Tibial artery (tissue), 4 donors: ENCODE results near the gene ZNF691.

Experiments
- DNase-seq, 2 donors: peaks; one replicate each; pipeline ENCODE4 v3.0.0-alpha.2; 2019
- H3K27ac ChIP-seq, 2 donors: fragments of 200-600 bp; sonication (generic) in 1 of 2; 1 replicate in 1 of 2; 2 replicates in 1 of 2; pipeline ENCODE4 v1.5.1; 2018 to 2019; ENCODE audit warnings: mild to moderate bottlenecking in 1 of 2
- H3K27me3 ChIP-seq, 2 donors: fragments of 200-600 bp; sonication (generic) in 1 of 2; one replicate each; pipeline versions ENCODE4 v1.5.1 to v1.6.0; 2016 to 2019
- H3K36me3 ChIP-seq, 3 donors: fragments of 200-600 bp; sonication (generic) in 2 of 3; one replicate each; pipeline ENCODE4 v1.5.1; 2016 to 2019; ENCODE audit warnings: mild to moderate bottlenecking in 2 of 3
- H3K4me1 ChIP-seq, 4 donors: fragments of 200-600 bp; sonication (generic) in 2 of 4; 1 replicate in 3 of 4; 2 replicates in 1 of 4; pipeline ENCODE4 v1.5.1; 2016 to 2019
- H3K4me3 ChIP-seq, 2 donors: fragments of 200-600 bp; sonication (generic) in 1 of 2; 1 replicate in 1 of 2; 2 replicates in 1 of 2; pipeline ENCODE4 v1.5.1; 2018 to 2019; ENCODE audit warnings: mild to moderate bottlenecking in 2 of 2
- H3K9me3 ChIP-seq, 3 donors: fragments of 200-600 bp; sonication (generic) in 1 of 3; one replicate each; pipeline ENCODE4 v1.5.1; 2016 to 2019
- CTCF ChIP-seq, 2 experiments: fragments of 200-600 bp in 1 of 2; fragments of 450-650 bp in 1 of 2; IDR thresholded peaks; one replicate each; pipeline ENCODE4 v1.5.1; 2017 to 2019; ENCODE audit warnings: antibody characterized with exemption in 2 of 2, mild to moderate bottlenecking in 1 of 2, moderate library complexity in 1 of 2
- intact Hi-C: fragments of 100-400 bp; cut with DNase I; formaldehyde crosslinking; loops from one replicate; pipeline ENCODE4 v1.15.0; 2023; ENCODE audit warnings: low total_unique reads

Gene ZNF691

GRCh38 chr1:42824481-42825035 is 21.9 kb upstream of the ZNF691 start:
- DNase-seq, result no peak
- TF ChIP-seq CTCF (IDR thresholded peaks at IDR 0.05), result no peak
- Histone ChIP-seq H3K27ac (no peak overlapping the region), H3K36me3 (peaks cover 0 to 28% (median 0%) of the 10 kb centered on the region in 3 donors), H3K27me3 (no peaks in the 10 kb centered on the region), H3K9me3 (no peaks in the 10 kb centered on the region), H3K4me1 (peaks cover 0 to 3% (median 0%) of the 10 kb centered on the region in 4 donors), H3K4me3 (no peak overlapping the region)
- intact Hi-C loops, result no loop called here

GRCh38 chr1:42825036-42825851 is 21.2 kb upstream of the ZNF691 start:
- peaks cover 0 to 35% (median 0%) of the 10 kb centered on the region in 3 donors for H3K36me3 ChIP-seq
- H3K27ac ChIP-seq, result no peak overlapping the region
- TF ChIP-seq CTCF (IDR thresholded peaks at IDR 0.05), result no peak
- H3K27me3 ChIP-seq, result no peaks in the 10 kb centered on the region
- no peaks in the 10 kb centered on the region for H3K9me3 ChIP-seq
- intact Hi-C loops, result no loop called here
- no peak overlapping the region for H3K4me3 ChIP-seq
- no peak for DNase-seq
- H3K4me1 ChIP-seq, result peaks cover 0 to 3% (median 0%) of the 10 kb centered on the region in 4 donors

GRCh38 chr1:42830631-42831030 is 15.8 kb upstream of the ZNF691 start:
- Histone ChIP-seq H3K27me3 (no peaks in the 10 kb centered on the region), H3K36me3 (peaks cover 0 to 47% (median 0%) of the 10 kb centered on the region in 3 donors), H3K27ac (no peak overlapping the region), H3K4me3 (no peak overlapping the region), H3K9me3 (no peaks in the 10 kb centered on the region), H3K4me1 (no peaks in the 10 kb centered on the region)
- intact Hi-C loops, result no loop called here
- DNase-seq, result no peak
- no peak for TF ChIP-seq CTCF (IDR thresholded peaks at IDR 0.05)

- Histone ChIP-seq H3K36me3 (peaks cover 0 to 47% (median 0%) of the 10 kb centered on the region in 3 donors), H3K4me3 (no peak overlapping the region), H3K27ac (no peak overlapping the region), H3K9me3 (no peaks in the 10 kb centered on the region), H3K27me3 (no peaks in the 10 kb centered on the region), H3K4me1 (no peaks in the 10 kb centered on the region)
- no peak for DNase-seq
- no peak for TF ChIP-seq CTCF (IDR thresholded peaks at IDR 0.05)
- intact Hi-C loops, result no loop called here
Observed at GRCh38 chr1:42831273-42831672, 15.1 kb upstream of the ZNF691 start.

- H3K27me3 ChIP-seq, result no peaks in the 10 kb centered on the region
- H3K9me3 ChIP-seq, result no peaks in the 10 kb centered on the region
- DNase-seq, result no peak
- H3K27ac ChIP-seq, result no peak overlapping the region
- H3K4me3 ChIP-seq, result no peak overlapping the region
- intact Hi-C loops, result no loop called here
- peaks cover 0 to 36% (median 0%) of the 10 kb centered on the region in 3 donors for H3K36me3 ChIP-seq
- TF ChIP-seq CTCF (IDR thresholded peaks at IDR 0.05), result no peak
- H3K4me1 ChIP-seq, result no peaks in the 10 kb centered on the region
Observed at GRCh38 chr1:42832641-42833240, 13.7 kb upstream of the ZNF691 start.
